ENCODE data around the gene HS3ST4.

- TF ChIP-seq CTCF (conservative IDR thresholded peaks at IDR 0.05; ENCODE audit: low read depth in 2 of 2) (no peak), POLR2AphosphoS5 (IDR thresholded peaks at IDR 0.05; ENCODE audit: low read depth) (no peak), EZH2phosphoT487 (IDR thresholded peaks at IDR 0.05; ENCODE audit: unreplicated experiment) (no peak), CREB1 (CRISPR knock-in tag; IDR thresholded peaks at IDR 0.05; ENCODE audit: low read depth) (no peak), EZH2 (IDR thresholded peaks at IDR 0.05; ENCODE audit: low read depth, unreplicated experiment) (no peak)
Measured at GRCh38 chr16:25855063-25855462, 163.3 kb downstream of the HS3ST4 start.
